Measurements from ENCODE around the gene TRPC3.

- no peak for TF ChIP-seq CTCF (IDR thresholded peaks at IDR 0.05; ENCODE audit: insufficient read depth, low read depth, low read length)
- no peak for TF ChIP-seq EZH2 (IDR thresholded peaks at IDR 0.05; ENCODE audit: insufficient read depth, low read length)
Measured at GRCh38 chr4:121988950-121989349, 37.1 kb upstream of the TRPC3 start.
